Raji (cell line): ENCODE measurements around the gene CMSS1.

Experiments
- POLR2A ChIP-seq: IDR thresholded peaks from 2 replicates; pipeline ENCODE4 v1.6.1; 2011; ENCODE audit warnings: low read depth, low read length, control low read depth; ENCODE audit not compliant: insufficient read depth

The CMSS1 gene

DNA sequence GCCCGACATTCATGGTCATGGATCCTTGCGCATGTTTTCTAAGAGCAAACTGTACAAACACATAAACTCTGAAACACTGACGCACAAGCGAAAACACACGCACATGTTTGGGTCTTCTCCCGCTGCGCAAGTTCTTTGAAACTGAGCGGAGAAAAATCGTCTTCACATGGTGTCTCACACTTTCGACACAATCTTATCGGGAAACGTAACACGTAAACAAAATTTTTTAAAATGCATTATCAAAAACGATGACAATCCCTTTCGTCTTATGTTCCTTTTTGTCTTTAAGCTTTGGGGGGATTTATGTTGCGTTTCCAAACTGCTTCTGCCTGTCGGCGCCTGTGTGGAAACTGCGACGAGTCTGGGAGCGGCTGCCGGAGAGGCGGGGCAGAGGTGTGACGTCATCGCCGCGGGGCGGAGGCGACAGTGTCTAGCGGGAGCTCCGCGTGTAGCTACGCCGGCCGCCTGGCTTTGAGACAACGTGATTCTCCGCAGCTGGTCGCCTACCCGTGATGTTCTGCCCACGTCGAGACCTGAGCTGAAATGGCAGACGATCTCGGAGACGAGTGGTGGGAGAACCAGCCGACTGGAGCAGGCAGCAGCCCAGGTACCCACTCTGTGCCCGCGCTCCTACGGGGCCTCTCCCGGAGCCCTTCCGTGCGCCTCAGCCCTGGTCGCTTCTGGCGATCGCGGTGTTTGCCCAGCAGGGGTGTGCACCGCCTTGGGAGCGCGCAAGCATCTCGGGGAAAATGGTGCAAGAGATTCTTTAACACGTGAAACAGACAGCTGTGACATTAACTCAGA lies at the start of gene CMSS1:
Gene CMSS1, plus strand, starts transcription at position 426 of the 804 bp plus-strand sequence.
- TF ChIP-seq POLR2A = peak; percentile 97

DNA sequence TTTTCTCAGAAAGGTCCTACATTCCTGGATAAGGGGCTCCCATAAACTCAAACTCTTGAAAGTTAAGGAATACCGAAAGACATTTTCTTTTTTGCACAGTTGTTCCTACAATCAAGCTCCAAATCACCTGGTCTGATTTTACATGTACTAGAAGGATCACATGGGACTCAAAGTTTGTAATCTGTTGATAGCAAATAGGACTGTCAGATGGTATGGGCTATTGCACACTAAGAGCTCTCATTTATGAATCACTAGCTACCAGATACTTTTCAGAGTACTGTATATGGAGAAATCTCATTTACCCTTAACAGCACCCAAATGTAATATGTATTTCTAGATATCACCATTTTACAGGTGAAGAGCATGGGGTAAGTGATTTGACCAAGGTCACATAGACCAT lies 49.5 kb upstream of the CMSS1 start:
- no peak for TF ChIP-seq POLR2A

- TF ChIP-seq POLR2A = no peak
Observed at GRCh38 chr3:99768808-99769501, 48.7 kb upstream of the CMSS1 start.

- no peak for TF ChIP-seq POLR2A
Observed at GRCh38 chr3:99772171-99772570, 45.5 kb upstream of the CMSS1 start.

GRCh38 chr3:99772671-99773070 lies 45.0 kb upstream of the CMSS1 start:
- TF ChIP-seq POLR2A = no peak

DNA sequence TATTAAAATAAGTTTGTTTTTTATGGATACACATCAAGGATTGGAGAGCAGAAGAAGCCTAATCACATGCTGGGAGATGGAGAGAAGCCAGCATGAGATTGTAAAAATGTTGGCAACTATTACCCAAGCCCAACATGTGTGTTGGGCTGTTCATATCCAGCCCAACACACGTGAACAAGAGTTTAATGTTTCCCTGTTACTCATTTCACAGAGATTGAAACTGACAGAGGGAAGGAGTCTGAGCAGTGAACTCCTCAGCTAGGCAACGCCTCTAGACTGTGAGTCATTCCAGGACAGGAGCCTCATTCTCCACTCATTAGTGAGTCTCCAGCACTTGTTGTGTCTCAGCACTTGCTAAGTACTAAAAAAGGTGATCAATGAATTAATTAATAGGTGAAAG lies 43.2 kb upstream of the CMSS1 start:
- no peak for TF ChIP-seq POLR2A

DNA sequence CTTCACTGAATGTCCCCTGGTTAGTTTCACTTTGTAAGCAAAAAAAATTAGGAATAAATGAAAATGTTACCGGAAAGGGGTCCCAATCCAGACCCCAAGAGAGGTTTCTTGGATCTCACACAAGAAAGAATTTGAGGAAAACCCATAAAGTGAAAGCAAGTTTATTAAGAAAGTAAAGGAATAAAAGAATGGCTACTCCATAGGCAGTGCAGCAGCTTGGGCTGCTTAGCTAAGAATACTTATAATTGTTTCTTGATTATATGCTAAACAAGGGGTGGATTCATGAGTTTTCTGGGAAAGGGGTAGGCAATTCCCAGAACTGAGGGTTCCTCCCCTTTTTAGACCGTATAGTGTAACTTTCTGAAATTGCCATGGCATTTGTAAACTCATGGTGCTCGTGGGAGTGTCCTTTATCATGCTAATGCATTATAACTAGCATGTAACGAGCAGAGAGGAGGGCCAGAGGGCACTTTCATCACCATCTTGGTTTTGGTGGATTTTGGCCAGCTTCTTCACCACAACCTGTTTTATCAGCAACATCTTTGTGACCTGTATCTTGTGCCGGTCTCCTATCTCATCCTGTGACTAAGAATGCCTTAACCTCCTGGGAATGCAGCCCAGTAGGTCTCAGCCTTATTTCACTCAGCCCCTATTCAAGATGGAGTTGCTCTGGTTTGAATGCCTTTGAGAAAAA lies 41.0 kb upstream of the CMSS1 start:
- no peak for TF ChIP-seq POLR2A

DNA sequence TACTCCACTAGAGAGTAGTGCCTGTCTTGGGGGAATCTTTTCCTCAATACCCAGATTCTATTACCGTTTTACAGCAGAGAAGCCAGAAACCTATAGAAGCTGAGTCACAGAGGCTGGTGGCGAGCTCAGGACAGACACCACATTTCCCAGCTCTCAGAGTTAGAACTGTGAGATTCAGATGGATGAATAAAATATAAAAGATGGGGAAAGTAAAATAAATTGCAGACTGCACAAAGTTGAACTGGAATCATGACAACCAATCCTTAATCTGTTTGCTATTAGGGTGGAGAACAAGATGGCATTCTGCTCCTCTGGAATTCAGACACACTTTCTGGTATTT lies 40.5 kb upstream of the CMSS1 start:
- no peak for TF ChIP-seq POLR2A

DNA sequence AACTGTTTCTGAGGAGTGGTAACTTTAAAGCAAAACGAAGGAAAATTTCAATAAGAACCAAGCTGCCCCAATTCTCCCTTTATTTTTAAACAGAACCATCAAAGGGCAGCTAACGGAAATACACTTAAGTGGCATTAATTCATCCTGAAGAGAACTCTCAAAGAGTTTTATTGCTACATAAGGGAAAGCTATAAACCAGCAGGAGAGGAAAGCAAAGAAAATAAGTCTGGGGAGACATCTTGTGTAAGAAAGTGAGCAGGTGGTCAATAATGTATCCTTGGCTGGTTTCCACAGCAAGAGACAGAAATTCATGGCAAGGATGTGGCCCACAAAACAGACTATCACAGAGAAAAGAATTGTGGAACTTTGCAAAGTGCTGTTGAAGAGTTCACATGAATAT lies 40.0 kb upstream of the CMSS1 start:
- no peak for TF ChIP-seq POLR2A

GRCh38 chr3:99780749-99781148 lies 36.9 kb upstream of the CMSS1 start:
- no peak for TF ChIP-seq POLR2A

DNA sequence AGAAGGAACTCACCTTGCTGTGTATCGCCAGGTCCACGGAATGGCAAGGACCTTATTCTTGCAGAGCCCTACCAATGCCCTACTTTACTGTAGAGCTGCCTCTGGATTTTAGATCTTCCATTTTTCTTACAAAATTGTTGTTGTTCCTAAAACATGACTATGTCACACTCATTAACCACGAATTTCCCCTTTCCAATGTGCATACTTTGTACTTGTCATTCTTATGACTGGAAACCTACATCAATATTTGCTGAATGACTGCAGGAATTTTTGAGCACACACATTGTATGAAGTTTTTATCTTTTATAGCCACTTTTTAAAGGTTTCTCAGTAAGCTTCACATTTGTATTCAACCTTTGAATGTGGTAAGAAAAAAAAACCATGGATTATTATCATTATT lies 35.9 kb upstream of the CMSS1 start:
- TF ChIP-seq POLR2A = no peak

DNA sequence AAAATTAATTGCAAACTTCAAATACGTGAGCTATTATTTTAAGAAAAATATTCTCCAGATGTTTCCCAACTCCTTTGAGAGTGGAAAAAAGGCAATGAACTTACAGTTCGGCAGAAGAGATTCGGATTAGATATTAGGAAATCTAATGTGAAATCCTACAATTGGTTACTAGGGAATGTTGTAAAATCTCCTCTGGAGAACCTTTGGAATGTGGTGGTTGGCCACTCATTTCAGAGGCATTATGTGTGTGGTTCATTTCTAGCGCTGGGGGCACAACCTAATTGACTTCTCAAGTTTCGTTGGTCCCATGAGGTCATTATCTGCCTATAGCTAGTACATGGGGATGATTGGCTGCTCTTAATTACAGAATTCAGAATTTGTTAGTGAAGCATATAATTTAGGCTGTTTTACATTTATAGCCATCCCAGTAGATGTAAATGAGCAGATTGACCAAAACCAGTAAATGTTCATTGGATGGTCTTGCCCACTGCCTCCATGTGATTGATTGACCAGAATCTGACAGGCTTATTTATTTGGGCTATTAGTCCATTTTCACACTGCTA lies 34.6 kb upstream of the CMSS1 start:
- TF ChIP-seq POLR2A = no peak

DNA sequence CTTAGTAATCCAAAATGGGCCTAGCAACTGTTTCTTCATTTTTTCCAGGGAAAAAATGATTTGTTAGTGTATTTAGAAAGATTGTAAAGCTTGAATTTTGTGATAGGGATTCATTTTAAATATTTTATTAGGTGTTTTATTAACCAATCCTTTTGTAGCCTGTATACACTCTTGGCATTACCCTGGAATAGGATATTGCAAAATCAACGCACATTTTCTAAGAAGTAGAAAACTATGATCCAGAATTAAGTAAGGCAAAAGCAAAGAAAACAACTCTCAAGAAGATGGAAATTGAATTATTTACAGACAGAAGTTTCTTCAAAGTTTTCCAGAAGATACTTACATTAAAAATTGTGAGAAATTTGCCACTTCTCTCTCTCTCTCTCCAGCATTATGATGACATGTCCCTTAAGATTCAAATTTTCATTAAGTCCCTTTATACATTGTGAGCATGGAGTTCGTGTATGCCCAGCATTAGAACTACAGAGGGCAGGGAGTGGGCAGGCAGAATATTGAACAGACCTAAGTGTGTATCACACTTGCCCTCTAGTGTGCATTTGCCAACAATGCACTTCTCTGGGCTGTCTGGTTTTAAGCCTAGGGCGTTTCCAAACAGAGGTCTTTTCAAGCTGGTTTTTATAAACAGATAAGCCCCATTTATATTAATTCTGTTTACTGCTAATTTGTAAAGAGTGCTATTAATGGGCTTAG lies 28.5 kb upstream of the CMSS1 start:
- no peak for TF ChIP-seq POLR2A

- no peak for TF ChIP-seq POLR2A
Observed at GRCh38 chr3:99794485-99794884, 23.2 kb upstream of the CMSS1 start.

- TF ChIP-seq POLR2A = no peak
Observed at GRCh38 chr3:99795573-99795972, 22.1 kb upstream of the CMSS1 start.
